Cardiac fibroblast (primary cell): ENCODE results near the gene FBXO39.
"Not testable (repeated sequence)": the region's sequence is repeated elsewhere in the genome, so short reads cannot be mapped to it uniquely, and the experiment has no call there.

ENCODE experiments used
- DNase-seq, 2 donors: peaks; one replicate each; pipeline versions ENCODE4 v3.0.0 to v3.0.0-alpha.2; 2010; ENCODE audit warnings: low read depth in 2 of 2
- H3K4me3 ChIP-seq, 2 donors: replicated peaks in 1 of 2; 1 replicate in 1 of 2; 2 replicates in 1 of 2; pipeline ENCODE4 v1.5.1; 2011; ENCODE audit warnings: low read depth in 2 of 2, low read length in 2 of 2, mild to moderate bottlenecking in 2 of 2, moderate library complexity in 1 of 2
- TF ChIP-seq, protein P1 (sequence below): IDR thresholded peaks from one replicate; pipeline ENCODE4 v1.5.1; 2011; ENCODE audit warnings: low read depth, mild to moderate bottlenecking, low read length, inconsistent platforms

The FBXO39 gene

DNA sequence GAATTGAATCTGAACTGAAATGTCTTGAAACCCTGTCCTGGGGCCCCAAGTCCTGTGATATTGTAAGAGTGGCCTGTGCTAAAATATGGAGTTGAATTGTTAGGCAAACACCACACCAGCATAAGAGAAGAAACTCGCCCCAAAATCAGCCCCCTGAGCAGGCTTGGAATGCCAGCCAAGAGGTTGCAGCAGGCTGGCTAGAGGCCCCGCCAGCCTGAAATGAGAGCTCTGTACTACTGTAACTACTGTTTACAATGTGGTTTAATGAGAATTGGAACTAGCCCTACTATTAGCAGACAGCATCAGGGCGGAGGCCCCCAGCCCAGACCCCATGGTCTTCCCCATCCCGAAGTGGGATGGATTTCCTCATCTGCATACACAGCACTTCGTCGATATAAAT lies 23.7 kb downstream of the FBXO39 start:
- no peak for DNase-seq

DNA sequence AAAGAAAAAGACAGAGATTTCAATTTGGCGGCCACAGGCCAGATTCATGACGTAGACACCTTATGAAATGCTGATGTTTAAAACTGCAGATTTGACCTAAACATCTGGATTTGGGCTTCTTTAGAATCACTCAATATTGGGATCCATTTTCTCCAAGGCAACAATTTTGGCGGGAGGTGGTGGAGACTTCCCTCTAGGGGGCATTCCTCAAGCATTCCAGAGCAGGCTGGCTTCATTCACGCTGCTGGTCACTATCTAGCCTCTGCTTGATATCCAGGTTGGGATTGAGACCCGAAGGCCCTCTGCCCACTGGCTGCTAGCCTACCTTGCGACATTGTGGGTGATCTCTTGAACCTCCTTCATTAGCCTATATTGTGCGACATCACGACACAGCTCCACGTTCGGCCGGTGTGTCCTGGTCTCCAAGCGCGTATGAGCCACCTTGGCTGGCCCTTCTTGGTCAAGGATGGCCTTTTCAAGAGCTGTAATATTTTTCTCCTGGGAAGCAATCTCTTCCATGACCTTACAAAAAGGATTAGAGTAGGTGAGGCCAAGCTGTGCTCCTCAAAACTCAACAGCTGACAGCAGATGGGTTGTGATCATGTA lies 24.5 kb downstream of the FBXO39 start:
- no peak for DNase-seq
- no peak overlapping the region for H3K4me3 ChIP-seq
- TF ChIP-seq, protein P1, sequence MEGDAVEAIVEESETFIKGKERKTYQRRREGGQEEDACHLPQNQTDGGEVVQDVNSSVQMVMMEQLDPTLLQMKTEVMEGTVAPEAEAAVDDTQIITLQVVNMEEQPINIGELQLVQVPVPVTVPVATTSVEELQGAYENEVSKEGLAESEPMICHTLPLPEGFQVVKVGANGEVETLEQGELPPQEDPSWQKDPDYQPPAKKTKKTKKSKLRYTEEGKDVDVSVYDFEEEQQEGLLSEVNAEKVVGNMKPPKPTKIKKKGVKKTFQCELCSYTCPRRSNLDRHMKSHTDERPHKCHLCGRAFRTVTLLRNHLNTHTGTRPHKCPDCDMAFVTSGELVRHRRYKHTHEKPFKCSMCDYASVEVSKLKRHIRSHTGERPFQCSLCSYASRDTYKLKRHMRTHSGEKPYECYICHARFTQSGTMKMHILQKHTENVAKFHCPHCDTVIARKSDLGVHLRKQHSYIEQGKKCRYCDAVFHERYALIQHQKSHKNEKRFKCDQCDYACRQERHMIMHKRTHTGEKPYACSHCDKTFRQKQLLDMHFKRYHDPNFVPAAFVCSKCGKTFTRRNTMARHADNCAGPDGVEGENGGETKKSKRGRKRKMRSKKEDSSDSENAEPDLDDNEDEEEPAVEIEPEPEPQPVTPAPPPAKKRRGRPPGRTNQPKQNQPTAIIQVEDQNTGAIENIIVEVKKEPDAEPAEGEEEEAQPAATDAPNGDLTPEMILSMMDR: no peak

More for the DNA sequence above, 23.7 kb downstream of the FBXO39 start:
- TF ChIP-seq, protein P1: no peak
- no peak overlapping the region for H3K4me3 ChIP-seq

DNA sequence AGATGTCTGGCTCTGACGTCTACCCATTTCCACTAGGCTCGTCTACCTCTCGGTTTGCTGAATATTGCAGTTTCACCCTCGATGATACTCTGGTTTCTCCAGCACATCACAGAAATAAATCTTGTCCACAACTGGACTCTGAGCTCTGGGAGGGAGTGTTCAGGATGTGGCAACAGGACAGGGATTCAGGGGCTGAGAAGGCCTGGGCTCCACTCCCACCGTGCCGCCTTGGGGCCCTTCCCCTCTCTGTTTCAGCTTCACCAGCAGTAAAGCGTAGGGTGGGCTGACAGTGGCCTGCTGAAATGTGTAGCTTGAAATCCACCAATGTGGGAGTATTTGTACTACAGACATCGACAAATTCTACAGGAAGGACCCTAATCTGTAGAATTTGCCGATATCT lies 35.5 kb downstream of the FBXO39 start:
- no peak for DNase-seq
- TF ChIP-seq, protein P1: no peak
- no peak overlapping the region for H3K4me3 ChIP-seq

DNA sequence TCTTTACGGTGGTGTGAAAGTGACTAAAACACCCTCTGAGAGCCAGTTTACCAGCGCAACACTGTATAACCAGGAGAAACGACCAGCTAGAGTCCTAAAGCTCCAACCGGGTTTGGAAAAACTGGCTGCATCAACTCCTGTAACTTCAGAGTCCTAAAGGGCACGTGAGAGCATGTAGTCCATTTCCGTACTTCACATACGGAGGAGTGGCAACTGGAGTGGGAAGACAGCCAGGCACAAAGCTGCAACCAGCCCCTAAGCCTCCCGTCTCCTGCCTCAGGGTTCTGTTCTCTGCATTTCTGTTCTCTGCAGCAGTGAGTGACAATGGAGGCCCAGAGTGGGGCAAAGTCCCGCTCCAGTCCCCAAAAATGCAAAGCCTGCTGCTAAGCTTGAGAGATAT lies 36.3 kb downstream of the FBXO39 start:
- DNase-seq: no peak
- H3K4me3 ChIP-seq: no peak overlapping the region
- TF ChIP-seq, protein P1: no peak

DNA sequence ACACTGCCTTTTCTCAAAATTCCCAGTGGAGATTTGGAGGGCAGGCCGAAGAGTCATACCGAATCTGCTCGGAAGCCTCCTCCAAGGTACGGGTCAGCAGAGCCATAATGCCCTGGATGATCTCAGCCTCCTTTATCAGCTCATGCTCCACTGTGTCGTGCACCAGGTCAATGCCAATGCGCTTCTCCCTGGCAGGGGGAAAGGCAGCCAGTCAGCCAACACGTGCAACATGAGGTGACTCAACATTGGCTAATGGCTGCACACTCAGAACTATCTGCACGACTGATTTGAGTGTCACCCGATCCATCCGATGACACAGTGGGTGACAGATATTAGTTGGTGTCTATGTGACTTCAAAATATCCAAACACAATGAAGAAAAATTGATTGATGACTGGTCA lies 39.8 kb downstream of the FBXO39 start:
- no peak for DNase-seq
- TF ChIP-seq, protein P1: no peak
- no peak overlapping the region for H3K4me3 ChIP-seq

DNA sequence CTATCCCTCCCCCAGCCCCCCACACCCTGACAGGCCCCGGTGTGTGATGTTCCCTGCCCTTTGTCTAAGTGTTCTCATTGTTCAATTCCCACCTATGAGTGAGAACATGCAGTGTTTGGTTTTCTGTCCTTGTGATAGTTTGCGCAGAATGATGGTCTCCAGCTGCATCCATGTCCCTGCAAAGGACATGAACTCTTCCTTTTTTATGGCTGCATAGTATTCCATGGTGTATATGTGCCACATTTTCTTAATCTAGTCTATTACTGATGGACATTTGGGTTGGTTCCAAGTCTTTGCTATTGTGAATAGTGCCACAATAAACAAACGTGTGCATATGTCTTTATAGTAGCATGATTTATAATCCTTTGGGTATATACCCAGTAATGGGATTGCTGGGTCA lies 40.4 kb downstream of the FBXO39 start:
- DNase-seq, H3K4me3 ChIP-seq: not testable (repeated sequence)

DNA sequence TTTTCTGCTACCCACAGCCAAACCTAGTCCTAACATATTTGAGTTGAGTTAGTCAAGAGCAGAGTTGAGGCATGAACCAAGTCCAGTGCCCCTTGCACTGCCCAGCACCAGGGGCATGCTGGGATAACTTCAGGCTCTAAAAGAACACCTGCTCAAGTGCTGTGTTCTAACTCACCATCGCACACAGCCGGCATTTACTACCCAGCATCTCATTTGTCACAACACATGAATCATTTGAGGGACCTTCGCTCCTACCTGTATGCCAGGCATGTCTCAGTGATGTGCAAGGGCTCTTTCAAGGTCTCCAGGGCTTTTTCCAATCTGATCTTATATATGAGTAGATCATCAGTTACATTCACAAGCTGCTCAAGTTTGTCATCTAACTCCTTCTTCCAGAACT lies 42.9 kb downstream of the FBXO39 start:
- H3K4me3 ChIP-seq: no peak overlapping the region
- DNase-seq: no peak
- TF ChIP-seq, protein P1: no peak
